ENCODE measurements around the gene ANKRD33B. TPM values are rescaled to one million over a fixed set of nuclear protein-coding genes. Genes with fewer than 3 reads are reported as not detected.
"Not testable (repeated sequence)": the region's sequence is repeated elsewhere in the genome, so short reads cannot be mapped to it uniquely, and the experiment has no call there.

Gene ANKRD33B
- polyA plus RNA-seq, 1 donor from 2014 or later, result 1.5 TPM

DNA sequence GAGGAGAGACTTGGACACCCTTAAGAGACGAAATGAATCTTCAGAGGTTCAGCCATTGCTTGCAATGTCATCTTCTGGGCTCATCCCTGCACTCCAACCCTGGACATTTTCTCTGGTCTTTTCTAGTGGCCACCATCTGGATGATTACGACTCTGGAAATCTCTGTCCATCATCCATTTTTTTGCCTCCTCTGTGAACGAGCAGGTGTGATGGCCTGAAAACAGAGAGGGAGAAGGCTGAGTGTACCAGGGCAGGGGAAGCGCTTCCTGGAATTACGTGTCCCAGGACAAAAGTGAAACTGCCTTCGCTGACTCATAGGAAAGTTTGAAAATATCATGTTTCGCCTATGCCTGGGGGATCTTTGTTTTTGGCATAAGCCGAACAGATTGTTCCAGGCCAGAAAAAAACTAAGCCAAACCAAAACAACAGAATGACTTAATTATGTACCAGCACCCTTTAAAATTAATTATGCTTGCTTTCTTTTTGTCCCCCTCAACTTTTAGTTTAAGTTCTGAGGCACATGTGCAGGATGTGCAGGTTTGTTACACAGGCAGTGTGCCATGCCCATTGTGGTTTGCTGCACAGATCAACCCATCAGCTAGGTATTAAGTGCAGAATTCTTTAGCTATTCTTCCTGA is 31.9 kb downstream of the ANKRD33B start:
- H3K9me3 Mint-ChIP-seq, result no peaks in the 10 kb centered on the region
- H3K36me3 Mint-ChIP-seq, result peaks cover 4% of the 10 kb centered on the region
- no peak overlapping the region for H3K4me3 Mint-ChIP-seq
- peak overlapping the region in 1 of 3 donors; percentile 67 for H3K27ac Mint-ChIP-seq
- H3K4me1 Mint-ChIP-seq, result peaks cover 29 to 53% (median 29%) of the 10 kb centered on the region in 3 donors
- no peaks in the 10 kb centered on the region for H3K27me3 Mint-ChIP-seq

DNA sequence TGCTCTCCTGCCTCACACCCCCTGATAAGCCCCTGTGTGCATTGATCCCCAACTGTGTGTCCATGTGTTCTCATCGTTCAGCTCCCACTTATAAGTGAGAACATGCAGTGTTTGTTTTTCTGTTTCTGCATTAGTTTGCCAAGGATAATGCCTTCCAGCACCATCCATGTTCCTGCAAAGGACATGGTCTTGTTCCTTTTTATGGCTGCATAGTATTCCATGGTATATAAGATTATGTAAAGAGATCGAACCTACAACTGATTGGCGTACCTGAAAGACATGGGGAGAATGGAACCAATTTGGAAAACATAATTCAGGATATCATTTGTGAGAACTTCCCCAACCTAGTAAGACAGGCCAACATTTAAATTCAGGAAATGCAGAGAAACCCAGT is 32.4 kb downstream of the ANKRD33B start:
- H3K27ac Mint-ChIP-seq, result no peak overlapping the region
- peaks cover 29 to 54% (median 29%) of the 10 kb centered on the region in 3 donors for H3K4me1 Mint-ChIP-seq
- peaks cover 5% of the 10 kb centered on the region for H3K36me3 Mint-ChIP-seq
- no peak overlapping the region for H3K4me3 Mint-ChIP-seq
- no peaks in the 10 kb centered on the region for H3K27me3 Mint-ChIP-seq
- H3K9me3 Mint-ChIP-seq, result no peaks in the 10 kb centered on the region

DNA sequence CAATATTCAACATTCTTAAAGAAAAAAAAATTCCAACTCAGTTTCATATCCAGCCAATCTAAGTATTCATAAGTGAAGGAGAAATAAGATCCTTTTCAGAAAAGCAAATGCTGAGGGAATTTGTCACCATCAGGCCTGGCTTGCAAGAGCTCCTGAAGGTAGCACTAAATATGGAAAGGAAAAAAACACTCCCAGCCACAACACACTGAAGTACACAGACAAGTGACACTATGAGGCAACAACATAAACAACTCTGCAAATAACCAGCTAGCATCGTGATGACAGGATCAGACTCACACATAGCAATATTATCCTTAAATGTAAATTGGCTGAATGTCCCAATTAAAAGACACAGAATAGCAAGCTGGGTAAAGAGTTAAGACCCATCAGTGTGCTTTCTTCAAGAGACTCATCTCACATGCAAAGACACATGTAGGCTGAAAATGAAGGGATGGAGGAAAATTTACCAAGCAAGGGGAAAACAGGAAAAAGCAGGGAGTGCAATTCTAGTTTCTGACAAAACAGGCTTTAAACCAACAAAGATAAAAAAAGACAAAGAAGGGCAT is 33.1 kb downstream of the ANKRD33B start:
- Mint-ChIP-seq H3K27ac (no peak overlapping the region), H3K27me3 (no peaks in the 10 kb centered on the region), H3K9me3 (no peaks in the 10 kb centered on the region), H3K4me1 (peaks cover 33 to 58% (median 36%) of the 10 kb centered on the region in 3 donors), H3K4me3 (no peak overlapping the region), H3K36me3 (peaks cover 8% of the 10 kb centered on the region)

GRCh38 chr5:10599113-10599512 is 35.2 kb downstream of the ANKRD33B start:
- Mint-ChIP-seq H3K4me1 (peaks cover 26 to 49% (median 39%) of the 10 kb centered on the region in 3 donors), H3K27me3 (no peaks in the 10 kb centered on the region), H3K9me3 (no peaks in the 10 kb centered on the region), H3K4me3 (peak overlapping the region in 1 of 4 donors; percentile 35), H3K36me3 (peaks cover 6% of the 10 kb centered on the region), H3K27ac (peak overlapping the region in 1 of 3 donors; percentile 63)

DNA sequence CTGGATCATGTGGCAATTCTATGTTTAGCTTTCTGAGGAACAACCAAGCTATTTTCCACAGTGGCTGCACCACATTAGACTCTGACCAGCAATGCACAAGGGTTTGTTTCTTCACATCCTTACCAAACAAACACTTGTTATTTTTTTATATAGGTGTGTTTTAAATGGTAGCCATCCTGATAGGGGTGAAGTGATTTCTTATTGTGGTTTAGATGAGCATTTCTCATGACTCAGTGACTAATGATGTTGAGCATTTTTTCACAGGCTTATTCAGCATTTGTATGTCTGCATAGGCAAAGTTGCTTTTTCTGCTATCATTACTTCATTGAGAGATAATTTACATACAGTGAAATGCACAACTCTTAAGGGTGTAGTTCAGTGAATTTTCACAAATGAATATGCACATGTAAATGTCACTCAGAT is 36.0 kb downstream of the ANKRD33B start:
- Mint-ChIP-seq H3K4me3 (no peak overlapping the region), H3K36me3 (peaks cover 6% of the 10 kb centered on the region), H3K27me3 (no peaks in the 10 kb centered on the region), H3K9me3 (no peaks in the 10 kb centered on the region), H3K4me1 (peaks cover 26 to 44% (median 33%) of the 10 kb centered on the region in 3 donors), H3K27ac (no peak overlapping the region)

DNA sequence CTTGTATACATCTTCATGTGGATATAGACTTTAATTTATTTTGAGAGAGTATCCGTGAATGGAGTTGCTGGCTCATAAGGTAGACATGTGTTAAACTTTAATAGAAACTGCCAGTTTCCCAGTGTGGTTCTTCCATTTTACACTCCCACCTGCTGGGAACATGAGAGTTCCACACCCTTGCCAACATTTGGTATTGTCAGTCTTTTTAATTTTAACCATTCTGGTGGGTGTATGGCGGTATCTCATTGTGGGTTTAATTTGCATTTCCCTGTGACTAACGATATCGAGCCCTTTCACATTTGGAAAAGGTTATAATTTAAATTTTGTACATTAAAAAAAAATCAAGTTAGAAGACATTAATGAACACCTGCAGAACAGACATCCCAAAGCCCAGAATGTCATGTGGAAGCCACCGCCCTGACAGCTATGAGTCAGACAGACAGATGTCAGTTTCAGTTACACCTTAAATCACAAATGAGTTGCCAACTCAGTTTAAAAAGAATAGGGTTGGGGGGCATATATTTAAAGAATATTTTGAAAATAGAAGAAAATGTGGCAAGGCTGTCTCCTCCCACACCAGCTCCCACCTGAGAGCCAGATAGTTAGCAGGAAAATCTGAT is 36.9 kb downstream of the ANKRD33B start:
- Mint-ChIP-seq H3K36me3 (peaks cover 6% of the 10 kb centered on the region), H3K27me3 (no peaks in the 10 kb centered on the region), H3K4me3 (peak overlapping the region in 1 of 4 donors; percentile 92), H3K27ac (peak overlapping the region in 1 of 3 donors; percentile 90), H3K9me3 (no peaks in the 10 kb centered on the region), H3K4me1 (peaks cover 28 to 43% (median 33%) of the 10 kb centered on the region in 3 donors)

DNA sequence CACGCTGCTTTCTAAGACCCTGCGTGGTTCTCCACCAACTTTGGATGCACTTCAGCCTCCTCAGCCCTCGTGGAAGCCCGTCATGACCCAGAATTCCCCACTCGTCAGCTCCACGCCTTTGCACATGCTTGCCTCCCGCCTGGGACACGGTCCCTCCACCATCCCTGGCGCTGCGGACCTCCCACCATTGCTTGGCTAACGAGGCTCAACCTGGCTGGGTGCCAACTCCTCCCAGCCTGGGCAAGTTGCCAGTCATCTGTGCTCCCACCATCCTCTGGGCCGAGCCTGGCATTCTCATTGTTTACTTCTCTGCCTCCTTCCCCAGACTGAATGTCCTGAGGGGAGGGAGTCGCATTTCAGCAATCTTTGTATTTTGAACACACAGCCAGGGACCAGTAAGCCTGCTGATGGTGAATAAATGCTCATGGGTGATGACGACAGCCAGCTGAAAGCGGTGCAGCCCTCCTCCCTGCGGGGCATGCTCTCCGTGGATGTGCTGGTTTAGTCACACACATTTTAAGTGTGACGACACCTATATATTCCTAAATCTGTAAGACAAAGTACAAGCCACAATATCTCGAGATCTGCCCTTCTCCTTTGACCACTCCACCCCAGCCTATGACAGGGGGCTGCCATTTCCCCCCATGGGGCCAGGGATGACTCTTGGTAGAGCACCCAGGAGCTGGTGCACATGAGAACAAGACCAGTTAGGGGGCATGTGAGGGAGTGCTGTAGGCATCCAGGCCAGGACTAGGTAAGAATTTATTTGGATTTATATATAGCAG is 37.6 kb downstream of the ANKRD33B start:
- H3K4me3 Mint-ChIP-seq, result peak overlapping the region in 3 of 4 donors; percentile 52 to 92 (median 88)
- peaks cover 30 to 39% (median 37%) of the 10 kb centered on the region in 3 donors for H3K4me1 Mint-ChIP-seq
- no peaks in the 10 kb centered on the region for H3K27me3 Mint-ChIP-seq
- peak overlapping the region in 2 of 3 donors; percentile 10 to 90 for H3K27ac Mint-ChIP-seq
- peaks cover 6% of the 10 kb centered on the region for H3K36me3 Mint-ChIP-seq
- H3K9me3 Mint-ChIP-seq, result no peaks in the 10 kb centered on the region

GRCh38 chr5:10602031-10602806 is 38.3 kb downstream of the ANKRD33B start:
- peaks cover 6% of the 10 kb centered on the region for H3K36me3 Mint-ChIP-seq
- peak overlapping the region in 1 of 3 donors; percentile 64 for H3K27ac Mint-ChIP-seq
- peaks cover 35 to 42% (median 41%) of the 10 kb centered on the region in 3 donors for H3K4me1 Mint-ChIP-seq
- no peaks in the 10 kb centered on the region for H3K27me3 Mint-ChIP-seq
- no peaks in the 10 kb centered on the region for H3K9me3 Mint-ChIP-seq
- no peak overlapping the region for H3K4me3 Mint-ChIP-seq

- Mint-ChIP-seq H3K36me3 (peaks cover 4% of the 10 kb centered on the region), H3K9me3 (no peaks in the 10 kb centered on the region), H3K4me3 (no peak overlapping the region), H3K27me3 (no peaks in the 10 kb centered on the region), H3K27ac (peak overlapping the region in 2 of 3 donors; percentile 4 to 81), H3K4me1 (peaks cover 36 to 43% (median 42%) of the 10 kb centered on the region in 3 donors)
These were observed 41.1 kb downstream of the ANKRD33B start for GRCh38 chr5:10604975-10605374.

- Mint-ChIP-seq H3K27ac (peak overlapping the region; percentile 65 to 93 (median 69)), H3K4me3 (peak overlapping the region in 2 of 4 donors; percentile 46 to 67), H3K4me1 (peaks cover 25 to 39% (median 33%) of the 10 kb centered on the region in 3 donors)
- not testable (repeated sequence) for H3K9me3 Mint-ChIP-seq, H3K36me3 Mint-ChIP-seq, H3K27me3 Mint-ChIP-seq
These were observed 42.8 kb downstream of the ANKRD33B start for GRCh38 chr5:10606632-10607022.

GRCh38 chr5:10607023-10607665 is 43.3 kb downstream of the ANKRD33B start:
- H3K27me3 Mint-ChIP-seq, result no peaks in the 10 kb centered on the region
- H3K27ac Mint-ChIP-seq, result peak overlapping the region; percentile 65 to 93 (median 69)
- peaks cover 25 to 39% (median 36%) of the 10 kb centered on the region in 3 donors for H3K4me1 Mint-ChIP-seq
- H3K4me3 Mint-ChIP-seq, result peak overlapping the region; percentile 46 to 67 (median 59)
- no peaks in the 10 kb centered on the region for H3K9me3 Mint-ChIP-seq
- H3K36me3 Mint-ChIP-seq, result no peaks in the 10 kb centered on the region

- Mint-ChIP-seq H3K27ac (peak overlapping the region; percentile 65 to 93 (median 69)), H3K36me3 (no peaks in the 10 kb centered on the region), H3K4me3 (peak overlapping the region; percentile 46 to 67 (median 59)), H3K27me3 (no peaks in the 10 kb centered on the region), H3K4me1 (peaks cover 29 to 42% (median 41%) of the 10 kb centered on the region in 3 donors), H3K9me3 (no peaks in the 10 kb centered on the region)
These were observed 43.8 kb downstream of the ANKRD33B start for GRCh38 chr5:10607666-10608073.

DNA sequence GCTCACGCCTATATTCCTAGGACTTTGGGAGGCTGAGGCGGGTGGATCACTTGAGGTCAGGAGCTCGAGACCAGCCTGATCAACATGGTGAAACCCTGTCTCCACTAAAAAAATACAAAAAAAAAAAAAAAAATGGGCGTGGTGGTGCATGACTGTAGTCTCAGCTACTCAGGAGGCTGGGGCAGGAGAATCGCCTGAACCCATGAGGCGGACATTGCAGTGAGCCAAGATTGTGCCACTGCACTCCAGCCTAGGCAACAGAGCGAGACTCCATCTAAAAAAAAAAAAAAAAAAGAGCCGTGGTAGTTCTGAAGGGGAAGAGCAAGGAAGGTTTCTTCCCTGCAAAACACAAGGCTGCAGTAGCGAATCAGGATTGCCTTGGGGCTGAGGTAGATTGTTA is 44.2 kb downstream of the ANKRD33B start:
- not testable (repeated sequence) for H3K9me3 Mint-ChIP-seq, H3K27me3 Mint-ChIP-seq, H3K36me3 Mint-ChIP-seq
- Mint-ChIP-seq H3K27ac (peak overlapping the region; percentile 65 to 93 (median 69)), H3K4me3 (peak overlapping the region in 2 of 4 donors; percentile 46 to 67), H3K4me1 (peaks cover 33 to 46% (median 45%) of the 10 kb centered on the region in 3 donors)

GRCh38 chr5:10610058-10610457 is 46.2 kb downstream of the ANKRD33B start:
- no peak overlapping the region for H3K27ac Mint-ChIP-seq
- H3K9me3 Mint-ChIP-seq, result no peaks in the 10 kb centered on the region
- peaks cover 2% of the 10 kb centered on the region for H3K36me3 Mint-ChIP-seq
- no peaks in the 10 kb centered on the region for H3K27me3 Mint-ChIP-seq
- H3K4me1 Mint-ChIP-seq, result peaks cover 35 to 49% (median 49%) of the 10 kb centered on the region in 3 donors
- H3K4me3 Mint-ChIP-seq, result no peak overlapping the region

Data from IgD-negative memory B cell (primary cell).